Small intestine (tissue), 7 donors: ENCODE measurements around the gene GSTM5. TPM values are rescaled to one million over a fixed set of nuclear protein-coding genes. Genes with fewer than 3 reads are reported as not detected.
"Not testable (repeated sequence)": the region's sequence is repeated elsewhere in the genome, so short reads cannot be mapped to it uniquely, and the experiment has no call there.

Experiments
- DNase-seq, 2 donors: peaks; one replicate each; pipeline versions ENCODE4 v3.0.0 to v3.0.0-alpha.2; 2013
- FAIRE-seq: peaks from 2 replicates; lab custom pipeline; 2012; peaks lifted over from hg19 to GRCh38; lab: Jason Lieb, UNC
- H3K27ac ChIP-seq, 3 donors: one replicate each; pipeline ENCODE4 v1.5.1; 2013; ENCODE audit warnings: low read length in 2 of 3, mild to moderate bottlenecking in 2 of 3, control low read depth in 1 of 3, inconsistent platforms in 1 of 3, low read depth in 1 of 3, moderate library complexity in 1 of 3
- H3K27me3 ChIP-seq, 3 donors: one replicate each; pipeline ENCODE4 v1.6.1; 2013; ENCODE audit warnings: low read length in 3 of 3, inconsistent platforms in 1 of 3; ENCODE audit not compliant: control insufficient read depth in 3 of 3, insufficient read depth in 3 of 3
- H3K36me3 ChIP-seq, 3 donors: one replicate each; pipeline ENCODE4 v1.6.1; 2013; ENCODE audit warnings: low read length in 3 of 3, inconsistent platforms in 1 of 3, low read depth in 1 of 3, mild to moderate bottlenecking in 1 of 3, moderate library complexity in 1 of 3; ENCODE audit not compliant: control insufficient read depth in 3 of 3, insufficient read depth in 2 of 3
- H3K4me1 ChIP-seq, 3 donors: one replicate each; pipeline ENCODE4 v1.6.1; 2013; ENCODE audit warnings: low read length in 2 of 3, inconsistent platforms in 1 of 3, low read depth in 1 of 3, mild to moderate bottlenecking in 1 of 3, moderate library complexity in 1 of 3; ENCODE audit not compliant: control insufficient read depth in 3 of 3, insufficient read depth in 2 of 3
- H3K4me3 ChIP-seq, 3 donors: one replicate each; pipeline ENCODE4 v1.5.1; 2013; ENCODE audit warnings: low read length in 3 of 3, control low read depth in 1 of 3, inconsistent platforms in 1 of 3, low read depth in 1 of 3, mild to moderate bottlenecking in 1 of 3, moderate library complexity in 1 of 3
- H3K9me3 ChIP-seq, 2 donors: one replicate each; pipeline ENCODE4 v1.6.1; 2013; ENCODE audit warnings: low read depth in 1 of 2, low read length in 1 of 2; ENCODE audit not compliant: control insufficient read depth in 2 of 2, insufficient read depth in 1 of 2
- WGBS, 3 donors: extraction: QIAGEN DNeasy Blood & Tissue Kit; methylation state at CpG; one replicate each; pipeline ENCODE4 v1.1.7; 2013; 5-methylcytosine and 5-hydroxymethylcytosine counted together
- polyA plus RNA-seq, 4 donors: library from polyadenylated mRNA; stranded (reverse) in 3 of 4; unstranded in 1 of 4; fragments of 200-250 nt in 3 of 4; fragments of 120-200 nt in 1 of 4; gene quantifications; one replicate each; pipeline versions ENCODE4 v1.2.1 to v1.2.3, GENCODE V29; 2013
- donor health status: healthy with polysubstance abuse.
- donor health status: control.
- donor health status: control.
- donor health status: Bipolar disorder and iron deficiency.
- donor health status: healthy.

The GSTM5 gene
- polyA plus RNA-seq, 4 donors: 1.1 to 4.4 (median 3.0) TPM; not detected in 1

DNA sequence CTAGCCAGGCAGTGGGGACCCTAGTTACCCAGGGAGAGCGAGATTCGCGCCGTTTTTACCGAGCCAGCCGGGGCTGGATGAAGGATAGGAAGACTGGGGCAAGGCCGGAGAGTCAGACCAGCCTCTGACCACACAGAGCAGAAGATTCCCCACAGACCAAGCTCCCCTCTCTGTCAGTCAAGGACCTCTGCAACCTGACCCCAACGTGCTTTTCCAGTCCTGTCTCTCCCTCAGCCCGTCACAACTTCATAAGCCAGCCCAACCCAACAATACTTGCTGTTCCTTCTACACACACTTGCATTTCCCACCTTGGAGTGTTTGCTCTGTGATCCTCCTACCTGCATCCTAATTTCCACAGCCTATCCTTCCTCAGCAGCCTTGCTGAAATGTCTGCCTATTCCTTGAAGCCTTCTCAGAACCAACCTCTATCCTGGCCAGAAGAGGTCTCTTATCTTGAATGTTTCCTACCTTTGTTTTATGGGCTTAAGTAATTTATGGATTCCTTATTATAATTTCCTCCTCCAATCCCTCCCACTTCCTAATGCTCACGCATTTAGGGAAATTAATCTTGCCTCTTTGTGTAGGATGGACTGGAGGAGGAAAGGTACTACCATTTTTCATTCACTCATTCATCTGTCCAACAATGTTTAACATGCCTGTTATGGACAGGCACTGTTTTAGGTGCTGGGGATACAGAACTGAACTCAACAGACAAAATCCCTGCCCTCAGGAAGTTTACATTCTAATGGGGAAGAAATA is 28.7 kb downstream of the GSTM5 start, which contains the start of gene GSTM3:
TSS of gene GSTM3 (minus strand) at position 424 of the 759 bp plus-strand sequence. CDS start 751 bp downstream, outside the sequence.
- Histone ChIP-seq H3K27me3 (no peaks in the 10 kb centered on the region), H3K9me3 (no peaks in the 10 kb centered on the region), H3K4me3 (peak within 1 kb of the TSS; percentile 43 to 90 (median 59)), H3K27ac (peak within 1 kb of the TSS in 2 of 3 donors; percentile 59 to 87), H3K36me3 (peaks cover 0 to 12% (median 3%) of the 10 kb centered on the region in 3 donors), H3K4me1 (peaks cover 1 to 20% (median 2%) of the 10 kb centered on the region in 3 donors)
- FAIRE-seq (no peak), DNase-seq (peak in 1 of 2 donors; percentile 57)
- WGBS, 3 donors: 4 to 12% (median 8%) methylated on average over 10 of the region's 10 CpGs

DNA sequence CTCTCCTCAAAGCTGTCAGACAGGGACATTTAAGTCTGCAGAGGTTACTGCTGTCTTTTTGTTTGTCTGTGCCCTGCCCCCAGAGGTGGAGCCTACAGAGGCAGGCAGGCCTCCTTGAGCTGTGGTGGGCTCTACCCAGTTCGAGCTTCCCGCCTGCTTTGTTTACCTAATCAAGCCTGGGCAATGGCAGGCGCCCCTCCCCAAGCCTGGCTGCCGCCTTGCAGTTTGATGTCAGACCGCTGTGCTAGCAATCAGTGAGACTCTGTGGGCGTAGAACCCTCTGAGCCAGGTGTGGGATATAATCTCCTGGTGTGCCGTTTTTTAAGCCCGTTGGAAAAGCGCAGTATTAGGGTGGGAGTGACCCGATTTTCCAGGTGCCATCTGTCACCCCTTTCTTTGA is 36.3 kb downstream of the GSTM5 start:
- H3K4me3 ChIP-seq, H3K27ac ChIP-seq, H3K27me3 ChIP-seq, H3K4me1 ChIP-seq, DNase-seq, FAIRE-seq: not testable (repeated sequence)
- 88 to 93% (median 93%) methylated on average over 6 to 10 of the region's 10 CpGs for WGBS, 3 donors
- peaks cover 7 to 47% (median 30%) of the 10 kb centered on the region in 3 donors for H3K36me3 ChIP-seq
- peaks cover 0 to 24% of the 10 kb centered on the region in 2 donors for H3K9me3 ChIP-seq

DNA sequence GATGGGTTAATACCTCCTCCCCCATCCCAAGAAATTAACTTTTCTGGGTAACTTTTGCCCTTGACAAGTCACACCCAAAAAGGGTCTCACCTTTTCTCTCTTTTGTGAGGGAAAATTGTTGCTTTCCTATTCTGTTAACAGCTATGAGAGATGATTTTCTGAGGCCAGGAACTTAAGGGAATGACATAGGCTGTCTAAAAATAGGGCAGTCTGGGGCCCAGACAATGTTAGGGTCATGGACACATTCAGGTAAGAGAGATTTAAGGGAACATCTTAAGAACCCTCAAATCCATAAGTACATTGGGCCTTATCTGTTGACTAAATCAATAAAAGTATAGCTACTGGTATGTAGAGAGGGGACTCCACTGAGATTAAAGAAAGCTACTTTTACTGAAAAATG is 37.2 kb downstream of the GSTM5 start:
- Histone ChIP-seq H3K27ac (no peak overlapping the region), H3K4me3 (no peak overlapping the region), H3K4me1 (no peaks in the 10 kb centered on the region), H3K27me3 (no peaks in the 10 kb centered on the region), H3K9me3 (peaks cover 0 to 24% of the 10 kb centered on the region in 2 donors), H3K36me3 (peaks cover 7 to 50% (median 39%) of the 10 kb centered on the region in 3 donors)
- no peak for DNase-seq
- no peak for FAIRE-seq

DNA sequence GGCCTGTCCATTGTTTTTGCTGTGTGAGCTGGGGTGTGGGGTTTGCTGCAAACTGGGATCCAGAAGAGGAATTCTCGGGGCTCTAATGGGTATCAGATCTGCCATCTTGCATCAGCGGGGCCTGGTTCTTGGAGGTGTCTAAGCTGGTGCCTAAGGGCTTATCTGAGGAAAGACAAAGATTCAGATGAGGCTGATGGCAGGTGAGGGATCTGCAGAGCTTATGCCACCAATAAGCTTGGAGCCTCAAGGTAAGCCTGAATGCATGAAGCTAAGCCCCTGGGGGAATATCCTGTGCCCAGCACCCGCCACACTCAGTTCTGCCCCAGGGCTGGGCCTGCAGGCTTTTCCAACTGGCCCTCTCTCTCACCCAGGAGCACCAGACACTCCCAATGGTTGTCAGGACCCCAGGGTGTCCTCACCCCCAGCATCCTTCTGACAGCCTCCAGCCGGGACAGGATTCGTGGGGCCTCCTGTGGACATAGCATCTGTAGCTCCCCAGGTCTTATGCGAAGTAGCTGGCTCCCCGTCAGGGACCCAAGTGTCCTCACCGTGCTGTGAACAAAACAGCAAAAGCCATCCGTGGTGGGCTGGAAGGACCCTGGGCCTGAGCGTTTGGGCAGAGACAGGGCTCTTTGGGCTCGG is 38.3 kb downstream of the GSTM5 start:
- H3K27ac ChIP-seq: no peak overlapping the region
- DNase-seq (no peak), FAIRE-seq (no peak)
- H3K4me1 ChIP-seq: no peaks in the 10 kb centered on the region
- no peak overlapping the region for H3K4me3 ChIP-seq
- peaks cover 7 to 54% (median 41%) of the 10 kb centered on the region in 3 donors for H3K36me3 ChIP-seq
- WGBS, 3 donors: 89 to 94% (median 92%) methylated on average over 11 of the region's 11 CpGs
- H3K27me3 ChIP-seq: no peaks in the 10 kb centered on the region
- peaks cover 0 to 24% of the 10 kb centered on the region in 2 donors for H3K9me3 ChIP-seq

DNA sequence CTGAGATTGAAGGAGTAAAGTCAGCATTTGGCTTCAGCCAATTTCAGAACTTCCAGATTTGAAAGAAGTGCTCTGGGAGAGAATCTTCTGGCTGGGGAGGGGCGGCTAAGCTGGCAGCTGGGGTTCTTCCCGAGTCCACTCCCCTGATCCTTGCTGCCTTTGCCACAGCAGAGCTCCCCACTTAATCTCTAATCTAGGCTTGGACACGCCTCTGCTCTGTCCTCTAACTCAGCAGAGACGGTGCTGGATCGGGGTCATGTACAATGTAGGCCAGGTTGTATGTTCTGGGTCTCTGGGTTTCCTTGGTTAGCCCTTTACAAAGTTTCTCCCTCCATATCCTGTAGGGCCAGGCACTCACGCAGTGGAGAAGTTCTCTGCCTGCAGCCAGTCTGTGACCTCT is 38.9 kb downstream of the GSTM5 start:
- Histone ChIP-seq H3K4me1 (no peaks in the 10 kb centered on the region), H3K36me3 (peaks cover 7 to 59% (median 41%) of the 10 kb centered on the region in 3 donors), H3K27ac (no peak overlapping the region), H3K4me3 (no peak overlapping the region), H3K9me3 (peaks cover 0 to 24% of the 10 kb centered on the region in 2 donors), H3K27me3 (no peaks in the 10 kb centered on the region)
- no peak for DNase-seq
- FAIRE-seq: no peak
- WGBS, 3 donors: 83 to 90% (median 86%) methylated on average over 6 of the region's 6 CpGs

DNA sequence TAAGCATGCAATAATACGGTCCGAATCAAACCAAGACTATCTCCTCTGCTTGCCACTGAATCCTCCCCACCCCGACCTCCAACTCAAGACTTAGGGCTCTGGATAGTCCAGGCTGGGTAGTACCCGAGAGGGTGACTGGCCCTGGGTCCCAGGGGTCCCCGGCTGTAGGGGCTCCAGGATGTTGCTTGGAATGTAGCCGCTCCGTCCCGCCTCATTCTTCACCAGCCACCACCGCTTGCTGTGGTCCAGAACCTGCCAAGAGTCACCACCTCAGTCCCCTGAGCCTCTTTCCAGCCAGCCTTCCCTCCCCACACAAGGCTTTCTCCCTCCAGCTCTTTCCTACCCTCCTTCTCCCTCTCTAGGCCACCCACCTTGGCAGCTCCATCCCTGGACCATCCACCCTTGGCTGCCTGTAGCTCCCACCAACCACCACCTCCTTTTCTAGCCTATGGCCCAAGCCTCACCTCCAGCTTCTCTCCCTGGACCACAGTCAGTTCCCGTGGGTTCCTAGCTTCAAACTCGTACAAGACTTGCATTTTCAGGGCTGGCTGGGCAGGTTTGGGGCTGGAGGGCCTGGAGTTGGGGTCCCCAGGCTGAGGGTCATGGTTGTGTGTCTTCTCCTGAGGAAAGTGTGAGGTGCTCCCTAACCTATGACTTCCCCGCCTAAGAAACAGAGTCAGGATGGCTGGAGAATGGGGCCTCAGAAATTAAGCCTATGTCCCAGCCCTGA is 39.6 kb downstream of the GSTM5 start:
- no peak for FAIRE-seq
- DNase-seq: no peak
- H3K36me3 ChIP-seq: peaks cover 7 to 65% (median 44%) of the 10 kb centered on the region in 3 donors

DNA sequence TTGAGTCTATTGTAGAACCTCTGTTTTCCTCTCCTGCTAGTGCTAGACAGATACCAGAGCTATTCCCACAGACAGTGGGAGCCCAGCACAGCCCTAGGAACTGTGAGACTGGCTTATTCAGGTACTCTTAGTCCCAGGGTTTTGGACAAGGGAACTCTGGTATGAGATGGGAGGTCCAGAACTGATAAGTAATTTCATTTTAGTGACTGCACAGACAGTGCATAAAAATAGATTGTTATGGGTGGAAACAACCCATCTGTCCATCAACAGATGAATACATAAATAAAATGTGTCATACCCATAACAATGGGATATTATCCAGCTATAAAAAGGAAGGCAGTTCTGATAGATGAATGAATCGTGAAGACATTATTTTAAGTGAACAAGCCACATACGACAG is 42.7 kb downstream of the GSTM5 start:
- H3K9me3 ChIP-seq: peaks cover 0 to 11% of the 10 kb centered on the region in 2 donors
- 75 to 77% (median 76%) methylated on average over 2 of the region's 2 CpGs for WGBS, 3 donors
- H3K36me3 ChIP-seq: peaks cover 13 to 83% (median 62%) of the 10 kb centered on the region in 3 donors
- H3K27me3 ChIP-seq: no peaks in the 10 kb centered on the region
- no peak for DNase-seq
- no peak overlapping the region for H3K4me3 ChIP-seq
- no peak for FAIRE-seq
- H3K27ac ChIP-seq: no peak overlapping the region
- H3K4me1 ChIP-seq: peaks cover 0 to 1% (median 0%) of the 10 kb centered on the region in 3 donors

More for the DNA sequence above, 39.6 kb downstream of the GSTM5 start:
- H3K4me3 ChIP-seq: no peak overlapping the region
- no peaks in the 10 kb centered on the region for H3K27me3 ChIP-seq
- H3K27ac ChIP-seq: no peak overlapping the region
- WGBS, 3 donors: 88 to 96% (median 89%) methylated on average over 12 of the region's 12 CpGs
- peaks cover 0 to 24% of the 10 kb centered on the region in 2 donors for H3K9me3 ChIP-seq
- no peaks in the 10 kb centered on the region for H3K4me1 ChIP-seq

DNA sequence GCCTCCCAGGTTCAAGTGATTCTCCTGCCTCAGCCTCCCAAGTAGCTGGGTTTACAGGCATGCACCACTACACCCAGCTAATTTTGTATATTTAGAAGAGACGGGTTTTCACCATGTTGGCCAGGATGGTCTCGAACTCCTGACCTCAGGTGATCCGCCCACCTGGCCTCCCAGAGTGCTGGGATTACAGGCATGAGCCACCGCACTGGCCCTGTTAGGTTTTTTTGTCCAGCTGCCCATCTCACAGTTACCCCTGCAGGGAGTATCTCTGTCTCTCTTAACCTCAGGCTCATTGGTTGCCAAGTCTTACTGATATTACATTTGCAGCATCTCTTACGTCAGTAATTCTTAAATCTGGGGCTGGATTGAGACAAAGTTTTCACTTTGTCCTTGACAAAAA is 44.3 kb downstream of the GSTM5 start:
- WGBS, 3 donors: 90 to 93% (median 92%) methylated on average over 5 of the region's 5 CpGs
- H3K36me3 ChIP-seq: peaks cover 13 to 83% (median 59%) of the 10 kb centered on the region in 3 donors

More for the DNA sequence above, 44.3 kb downstream of the GSTM5 start:
- H3K4me1 ChIP-seq: peaks cover 0 to 17% (median 0%) of the 10 kb centered on the region in 3 donors
- not testable (repeated sequence) for DNase-seq, H3K27me3 ChIP-seq, FAIRE-seq, H3K9me3 ChIP-seq, H3K27ac ChIP-seq, H3K4me3 ChIP-seq
